HepG2 (cell line): Measurements from ENCODE around the gene LRRC8E. TPM values are rescaled to one million over a fixed set of nuclear protein-coding genes. Genes with fewer than 3 reads are reported as not detected.

ENCODE experiments used
- MZF1 ChIP-seq: sonication (generic); formaldehyde crosslinking; IDR thresholded peaks from 2 replicates; pipeline ENCODE4 v1.8.1; 2023; ENCODE audit warnings: mild to moderate bottlenecking, missing genetic modification reagents, borderline replicate concordance
- NFKB2 ChIP-seq: sonication (generic); formaldehyde crosslinking; IDR thresholded peaks from 2 replicates; pipeline ENCODE4 v1.4.0; 2020; ENCODE audit warnings: missing genetic modification reagents, borderline replicate concordance
- RXRA ChIP-seq: sonication (generic); formaldehyde crosslinking; IDR thresholded peaks from 2 replicates; pipeline ENCODE4 v1.5.1; 2020; ENCODE audit warnings: missing genetic modification reagents
- ZBTB1 ChIP-seq: sonication (generic); formaldehyde crosslinking; IDR thresholded peaks from 2 replicates; pipeline ENCODE4 v1.4.0; 2020; ENCODE audit warnings: missing genetic modification reagents, borderline replicate concordance
- ZBTB25 ChIP-seq: IDR thresholded peaks from 2 replicates; pipeline ENCODE4 v1.6.1; 2018; ENCODE audit warnings: missing genetic modification reagents
- ZBTB39 ChIP-seq: sonication (generic); formaldehyde crosslinking; IDR thresholded peaks from 2 replicates; pipeline ENCODE4 v1.5.0; 2020; ENCODE audit warnings: missing genetic modification reagents
- ZEB1 ChIP-seq: IDR thresholded peaks from 2 replicates; pipeline ENCODE4 v1.6.1; 2012; ENCODE audit warnings: mild to moderate bottlenecking, low read depth, inconsistent platforms; ENCODE audit not compliant: insufficient replicate concordance
- ZFYVE20 ChIP-seq: sonication (generic); formaldehyde crosslinking; IDR thresholded peaks from 2 replicates; pipeline ENCODE4 v1.8.0; 2023; ENCODE audit warnings: low read depth, mild to moderate bottlenecking, moderate library complexity, missing genetic modification reagents, borderline replicate concordance
- ZNF329 ChIP-seq: sonication (generic); formaldehyde crosslinking; IDR thresholded peaks from 2 replicates; pipeline ENCODE4 v1.9.0; 2021; ENCODE audit warnings: low read depth, mild to moderate bottlenecking, missing genetic modification reagents
- ZNF563 ChIP-seq: sonication (generic); formaldehyde crosslinking; IDR thresholded peaks from 2 replicates; pipeline ENCODE4 v1.8.0; 2022; ENCODE audit warnings: mild to moderate bottlenecking, moderate library complexity, missing genetic modification reagents
- ZNF75D ChIP-seq: sonication (generic); formaldehyde crosslinking; IDR thresholded peaks from 2 replicates; pipeline ENCODE4 v1.8.1; 2023; ENCODE audit warnings: missing genetic modification reagents, mild to moderate bottlenecking, borderline replicate concordance
- ZNF772 ChIP-seq: sonication (generic); formaldehyde crosslinking; IDR thresholded peaks from 2 replicates; pipeline ENCODE4 v1.5.0; 2020; ENCODE audit warnings: mild to moderate bottlenecking, missing genetic modification reagents
- polyA plus RNA-seq, 8 experiments: library from polyadenylated mRNA; depleted of rRNA in 3 of 8; stranded (reverse) in 7 of 8; unstranded in 1 of 8; fragments of >200 nt; fragmentation: Illumina TruSeq in 4 of 8; extraction: Trizol in 4 of 8; gene quantifications; 2 replicates each; pipeline versions ENCODE4 v1.2.1 to v1.2.3, GENCODE V29; 2011 to 2016; ENCODE audit warnings: low read depth in 4 of 8, missing spikeins in 1 of 8, mixed read lengths in 1 of 8; ENCODE audit not compliant: insufficient read depth in 1 of 8
- total RNA-seq, 5 experiments: library from RNA; depleted of rRNA; stranded (reverse); fragments of >200 nt; fragmentation: Illumina TruSeq; extraction: Trizol; gene quantifications; 2 replicates each; pipeline ENCODE4 v1.2.3, GENCODE V29; 2016; ENCODE audit warnings: low read depth in 1 of 5
- TF ChIP-seq, protein P1 (sequence below): sonication (generic); formaldehyde crosslinking; IDR thresholded peaks from 2 replicates; pipeline ENCODE4 v1.5.1; 2020; ENCODE audit warnings: missing genetic modification reagents, mild to moderate bottlenecking, borderline replicate concordance
- TF ChIP-seq, protein P2 (sequence below): sonication (generic); formaldehyde crosslinking; IDR thresholded peaks from 2 replicates; pipeline ENCODE4 v1.5.0; 2020; ENCODE audit warnings: mild to moderate bottlenecking, missing genetic modification reagents
- TF ChIP-seq, protein P3 (sequence below): sonication (generic); formaldehyde crosslinking; conservative IDR thresholded peaks from 2 replicates; pipeline ENCODE4 v1.4.0; 2020; ENCODE audit warnings: missing genetic modification reagents
- TF ChIP-seq, protein P4 (sequence below): sonication (generic); formaldehyde crosslinking; IDR thresholded peaks from 2 replicates; pipeline ENCODE4 v1.4.0; 2020; ENCODE audit warnings: missing genetic modification reagents

LRRC8E gene
- total and polyA plus RNA-seq, 2 of the 13 experiments (the other 11 are each of a cell fraction or from before 2014, with no cell fraction given) = 8.0 to 10.3 TPM

DNA sequence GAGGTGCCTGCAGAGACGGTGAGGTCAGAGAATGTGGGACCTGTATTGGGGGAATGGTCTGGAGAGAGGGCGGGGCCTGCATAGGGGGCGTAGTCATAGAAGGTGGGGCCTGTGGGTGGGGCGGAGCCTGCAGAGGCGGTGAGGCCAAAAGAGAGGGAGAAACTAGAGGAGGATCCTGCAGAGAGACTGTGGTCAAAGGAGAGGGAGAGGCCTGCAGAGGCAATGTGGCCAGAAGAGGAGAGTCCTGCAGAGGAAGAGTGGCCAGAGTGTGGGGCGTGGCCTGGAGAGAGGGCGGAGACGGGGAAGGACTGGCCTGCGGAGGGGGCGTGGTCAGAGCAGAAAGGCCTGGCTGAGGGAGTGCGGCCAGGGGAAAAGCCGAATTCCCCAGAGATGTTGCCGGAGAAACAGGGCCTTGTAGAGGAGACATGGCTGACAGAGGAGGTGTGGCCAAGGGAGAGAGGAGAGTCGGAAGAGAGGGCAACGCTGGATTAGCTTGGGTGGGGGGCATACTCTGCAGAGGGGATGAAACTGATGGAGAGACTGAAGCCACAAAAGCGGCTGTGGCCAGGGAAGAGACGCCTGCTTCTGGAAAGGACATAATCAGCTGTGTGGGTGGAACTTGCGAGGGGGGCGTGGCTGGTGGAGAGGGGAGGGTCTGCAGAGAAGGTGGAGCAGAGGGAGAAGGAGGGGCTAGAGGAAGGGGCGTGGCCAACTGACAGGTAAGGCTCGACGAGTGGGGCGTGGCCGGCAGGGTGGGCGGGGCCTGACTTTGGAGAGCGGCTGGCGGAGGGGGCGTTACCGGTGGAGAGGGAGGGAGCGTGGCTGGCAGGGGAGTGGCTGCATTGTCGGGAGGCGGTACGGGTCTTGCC lies 16.6 kb upstream of the LRRC8E start (continued):
- TF ChIP-seq, protein P1, sequence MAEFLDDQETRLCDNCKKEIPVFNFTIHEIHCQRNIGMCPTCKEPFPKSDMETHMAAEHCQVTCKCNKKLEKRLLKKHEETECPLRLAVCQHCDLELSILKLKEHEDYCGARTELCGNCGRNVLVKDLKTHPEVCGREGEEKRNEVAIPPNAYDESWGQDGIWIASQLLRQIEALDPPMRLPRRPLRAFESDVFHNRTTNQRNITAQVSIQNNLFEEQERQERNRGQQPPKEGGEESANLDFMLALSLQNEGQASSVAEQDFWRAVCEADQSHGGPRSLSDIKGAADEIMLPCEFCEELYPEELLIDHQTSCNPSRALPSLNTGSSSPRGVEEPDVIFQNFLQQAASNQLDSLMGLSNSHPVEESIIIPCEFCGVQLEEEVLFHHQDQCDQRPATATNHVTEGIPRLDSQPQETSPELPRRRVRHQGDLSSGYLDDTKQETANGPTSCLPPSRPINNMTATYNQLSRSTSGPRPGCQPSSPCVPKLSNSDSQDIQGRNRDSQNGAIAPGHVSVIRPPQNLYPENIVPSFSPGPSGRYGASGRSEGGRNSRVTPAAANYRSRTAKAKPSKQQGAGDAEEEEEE (CRISPR knock-in tag) = no peak
- no peak for TF ChIP-seq ZBTB39 (CRISPR knock-in tag)
- TF ChIP-seq, protein P2, sequence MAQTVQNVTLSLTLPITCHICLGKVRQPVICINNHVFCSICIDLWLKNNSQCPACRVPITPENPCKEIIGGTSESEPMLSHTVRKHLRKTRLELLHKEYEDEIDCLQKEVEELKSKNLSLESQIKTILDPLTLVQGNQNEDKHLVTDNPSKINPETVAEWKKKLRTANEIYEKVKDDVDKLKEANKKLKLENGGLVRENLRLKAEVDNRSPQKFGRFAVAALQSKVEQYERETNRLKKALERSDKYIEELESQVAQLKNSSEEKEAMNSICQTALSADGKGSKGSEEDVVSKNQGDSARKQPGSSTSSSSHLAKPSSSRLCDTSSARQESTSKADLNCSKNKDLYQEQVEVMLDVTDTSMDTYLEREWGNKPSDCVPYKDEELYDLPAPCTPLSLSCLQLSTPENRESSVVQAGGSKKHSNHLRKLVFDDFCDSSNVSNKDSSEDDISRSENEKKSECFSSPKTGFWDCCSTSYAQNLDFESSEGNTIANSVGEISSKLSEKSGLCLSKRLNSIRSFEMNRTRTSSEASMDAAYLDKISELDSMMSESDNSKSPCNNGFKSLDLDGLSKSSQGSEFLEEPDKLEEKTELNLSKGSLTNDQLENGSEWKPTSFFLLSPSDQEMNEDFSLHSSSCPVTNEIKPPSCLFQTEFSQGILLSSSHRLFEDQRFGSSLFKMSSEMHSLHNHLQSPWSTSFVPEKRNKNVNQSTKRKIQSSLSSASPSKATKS (CRISPR knock-in tag) = no peak
- no peak for TF ChIP-seq ZEB1
- no peak for TF ChIP-seq ZFYVE20 (CRISPR knock-in tag)
- TF ChIP-seq ZNF772 = 0 out of 2 replicates have a peak, but pooled peaks have one; percentile 25
- no peak for TF ChIP-seq MZF1 (CRISPR knock-in tag)
- TF ChIP-seq ZBTB25 (CRISPR knock-in tag) = no peak
- no peak for TF ChIP-seq ZBTB1
- TF ChIP-seq, protein P3, sequence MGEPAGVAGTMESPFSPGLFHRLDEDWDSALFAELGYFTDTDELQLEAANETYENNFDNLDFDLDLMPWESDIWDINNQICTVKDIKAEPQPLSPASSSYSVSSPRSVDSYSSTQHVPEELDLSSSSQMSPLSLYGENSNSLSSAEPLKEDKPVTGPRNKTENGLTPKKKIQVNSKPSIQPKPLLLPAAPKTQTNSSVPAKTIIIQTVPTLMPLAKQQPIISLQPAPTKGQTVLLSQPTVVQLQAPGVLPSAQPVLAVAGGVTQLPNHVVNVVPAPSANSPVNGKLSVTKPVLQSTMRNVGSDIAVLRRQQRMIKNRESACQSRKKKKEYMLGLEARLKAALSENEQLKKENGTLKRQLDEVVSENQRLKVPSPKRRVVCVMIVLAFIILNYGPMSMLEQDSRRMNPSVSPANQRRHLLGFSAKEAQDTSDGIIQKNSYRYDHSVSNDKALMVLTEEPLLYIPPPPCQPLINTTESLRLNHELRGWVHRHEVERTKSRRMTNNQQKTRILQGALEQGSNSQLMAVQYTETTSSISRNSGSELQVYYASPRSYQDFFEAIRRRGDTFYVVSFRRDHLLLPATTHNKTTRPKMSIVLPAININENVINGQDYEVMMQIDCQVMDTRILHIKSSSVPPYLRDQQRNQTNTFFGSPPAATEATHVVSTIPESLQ (CRISPR knock-in tag) = no peak
- TF ChIP-seq RXRA (CRISPR knock-in tag) = no peak; the same call in 1 of the 2 replicates
- TF ChIP-seq ZNF75D = no peak
- TF ChIP-seq ZNF329 = no peak
- TF ChIP-seq, protein P4, sequence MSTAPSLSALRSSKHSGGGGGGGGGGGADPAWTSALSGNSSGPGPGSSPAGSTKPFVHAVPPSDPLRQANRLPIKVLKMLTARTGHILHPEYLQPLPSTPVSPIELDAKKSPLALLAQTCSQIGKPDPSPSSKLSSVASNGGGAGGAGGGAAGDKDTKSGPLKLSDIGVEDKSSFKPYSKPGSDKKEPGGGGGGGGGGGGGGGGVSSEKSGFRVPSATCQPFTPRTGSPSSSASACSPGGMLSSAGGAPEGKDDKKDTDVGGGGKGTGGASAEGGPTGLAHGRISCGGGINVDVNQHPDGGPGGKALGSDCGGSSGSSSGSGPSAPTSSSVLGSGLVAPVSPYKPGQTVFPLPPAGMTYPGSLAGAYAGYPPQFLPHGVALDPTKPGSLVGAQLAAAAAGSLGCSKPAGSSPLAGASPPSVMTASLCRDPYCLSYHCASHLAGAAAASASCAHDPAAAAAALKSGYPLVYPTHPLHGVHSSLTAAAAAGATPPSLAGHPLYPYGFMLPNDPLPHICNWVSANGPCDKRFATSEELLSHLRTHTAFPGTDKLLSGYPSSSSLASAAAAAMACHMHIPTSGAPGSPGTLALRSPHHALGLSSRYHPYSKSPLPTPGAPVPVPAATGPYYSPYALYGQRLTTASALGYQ (CRISPR knock-in tag) = no peak
- TF ChIP-seq NFKB2 (CRISPR knock-in tag) = no peak; the same call in 1 of the 2 replicates
- peak; percentile 38; the same call in 1 of the 2 replicates for TF ChIP-seq ZNF563 (CRISPR knock-in tag)
